ENCODE measurements around the gene TPRKB.
A peak's percentile ranks its signal among the peaks of the same experiment; 100 is the strongest.
"Not testable (repeated sequence)": the region's sequence is repeated elsewhere in the genome, so short reads cannot be mapped to it uniquely, and the experiment has no call there.

The TPRKB gene

DNA sequence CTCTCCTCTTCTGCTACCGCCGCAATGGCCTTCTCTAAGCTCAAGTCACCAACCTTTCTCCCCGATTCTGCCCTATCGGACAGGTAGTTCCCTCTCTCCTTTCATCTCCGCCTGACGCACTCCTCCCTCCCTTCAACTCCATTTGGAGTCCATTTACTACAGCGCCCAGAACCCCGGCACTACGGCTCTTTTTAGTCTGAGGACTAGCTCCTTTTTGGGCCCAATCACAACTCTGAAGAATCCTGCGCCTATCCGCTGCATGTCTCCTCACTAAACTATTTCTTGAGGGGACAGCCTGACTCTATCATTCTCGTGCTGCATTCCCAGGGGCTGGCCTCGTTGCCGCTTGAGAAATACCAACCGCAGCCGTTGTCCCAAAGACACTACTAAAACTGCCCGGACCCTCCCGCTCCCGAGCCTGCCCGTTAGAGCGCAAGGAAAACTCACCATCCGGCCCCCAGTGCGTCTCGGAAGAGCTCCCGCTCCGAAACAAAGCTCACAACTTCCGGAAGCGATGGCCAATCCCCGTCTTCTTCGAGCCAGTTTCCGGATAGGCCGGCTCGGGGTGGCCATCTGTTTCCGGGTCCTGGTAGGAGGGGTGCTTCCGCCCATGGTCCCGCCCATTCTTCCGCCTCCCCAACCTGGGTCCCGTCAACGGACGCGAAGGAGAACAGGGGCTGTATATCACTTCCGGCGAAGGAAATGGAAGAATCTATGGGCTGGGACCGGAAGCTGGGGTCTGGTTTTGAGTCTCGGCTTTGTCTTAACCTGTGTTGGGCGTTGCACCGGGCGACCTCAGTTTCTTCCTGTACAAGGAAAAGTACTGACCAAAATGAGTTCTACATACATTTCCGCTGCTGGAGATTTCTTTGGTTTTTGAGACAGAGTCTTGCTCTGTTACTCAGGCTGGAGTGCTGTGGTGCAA, at the start of gene TPRKB:
Gene TPRKB (minus strand): TSS at position 491 of the 925 bp plus-strand sequence. CDS start 2,776 bp downstream, outside the sequence.
- DNase-seq (ENCODE audit: low spot score) = peak; percentile 99

DNA sequence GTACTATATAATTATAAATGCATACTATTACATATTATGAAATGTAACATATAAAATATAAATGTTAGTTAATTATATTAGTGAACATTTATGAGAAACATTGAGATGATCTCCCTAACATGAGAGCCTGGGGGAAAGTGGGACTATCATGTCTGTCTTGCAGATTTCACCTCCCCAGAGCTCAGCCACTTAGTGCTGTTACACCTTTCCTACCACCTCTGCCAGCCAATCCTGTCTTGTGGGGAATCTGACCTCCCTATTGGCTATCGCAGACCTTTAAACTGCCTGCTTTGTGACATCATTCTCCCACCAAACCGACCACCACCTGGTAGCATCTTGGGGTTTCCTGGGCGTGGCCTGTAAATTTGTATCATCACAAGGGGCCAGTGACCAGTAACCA, 46.7 kb upstream of the TPRKB start, which contains the start of gene C2orf78:
Gene C2orf78 (plus strand): TSS at position 301 of the 400 bp plus-strand sequence. CDS start 127 bp downstream, outside the sequence.
- not testable (repeated sequence) for DNase-seq (ENCODE audit: low spot score)

DNA sequence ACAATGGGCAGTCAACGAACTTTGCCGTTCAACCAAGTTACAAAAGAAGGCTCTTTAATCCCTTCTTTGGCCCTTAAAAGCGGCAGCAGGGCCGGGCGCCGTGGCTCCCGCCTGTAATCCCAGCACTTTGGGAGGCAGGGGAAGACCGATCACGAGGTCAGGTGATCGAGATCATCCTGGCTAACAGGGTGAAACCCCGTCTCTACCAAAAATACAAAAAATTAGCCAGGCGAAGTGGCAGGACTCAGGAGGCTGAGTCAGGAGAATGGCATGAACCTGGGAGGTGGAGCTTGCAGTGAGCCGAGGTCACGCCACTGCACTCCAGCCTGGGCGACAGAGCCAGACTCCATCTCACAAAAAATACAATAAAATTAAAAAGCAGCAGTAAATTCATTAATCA, 46.3 kb upstream of the TPRKB start:
- not testable (repeated sequence) for DNase-seq (ENCODE audit: low spot score)

DNA sequence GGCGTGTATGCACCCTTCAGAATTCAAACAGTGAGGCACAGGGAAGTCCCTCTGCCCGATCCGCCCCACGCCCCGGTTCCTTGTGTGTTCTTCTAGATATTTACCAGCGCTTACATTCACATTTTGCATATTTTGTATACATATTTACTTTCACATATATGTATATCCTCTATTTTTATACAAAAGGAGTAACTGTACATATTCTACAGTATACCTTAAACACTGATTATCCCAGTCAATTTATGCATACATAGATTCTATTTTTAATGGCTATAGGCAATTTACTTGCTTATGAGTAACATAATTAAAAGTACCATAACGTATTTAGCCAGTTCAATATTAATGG, 43.1 kb upstream of the TPRKB start:
- DNase-seq (ENCODE audit: low spot score) = no peak

DNA sequence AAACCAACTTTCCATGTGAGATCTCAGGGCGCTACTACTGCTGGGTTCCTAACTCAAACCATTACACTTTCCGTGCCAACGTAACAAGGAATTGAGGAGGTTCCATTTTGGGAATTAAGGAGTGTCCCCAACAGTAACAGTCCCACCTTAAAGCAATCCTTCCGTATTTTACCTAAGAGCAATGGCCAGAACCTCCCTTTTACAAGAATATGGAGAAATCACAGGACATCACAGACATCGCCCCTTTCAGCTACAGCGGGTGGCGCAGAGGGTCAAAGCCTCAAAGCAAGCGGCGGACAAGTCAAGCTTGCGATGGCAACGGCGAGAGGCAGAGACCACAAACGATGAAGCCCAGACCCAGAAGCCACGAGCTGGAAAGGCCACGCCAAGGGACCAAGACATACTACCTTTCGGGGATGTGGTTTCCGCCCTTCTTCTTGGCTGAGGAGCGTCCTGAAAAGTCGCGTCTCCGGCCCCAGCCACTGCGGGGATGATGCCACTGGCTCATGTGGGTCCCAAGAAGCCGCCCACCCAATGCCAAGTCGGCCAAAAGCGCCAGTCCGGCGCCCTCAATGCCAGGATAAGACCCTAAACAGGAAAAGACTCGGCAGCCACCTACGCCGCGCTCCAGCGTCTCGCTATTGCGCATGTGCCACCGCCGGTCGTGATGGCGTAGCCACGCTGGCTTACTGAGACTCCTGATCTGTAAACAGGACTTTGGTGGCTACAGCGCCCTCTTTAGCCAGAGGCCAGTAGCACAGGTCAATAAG, 42.5 kb upstream of the TPRKB start, which contains the start of gene DUSP11:
Gene DUSP11 (minus strand): TSS at position 637 of the 770 bp plus-strand sequence. CDS start 129 bp downstream, at position 508.
- peak; percentile 96 for DNase-seq (ENCODE audit: low spot score)

DNA sequence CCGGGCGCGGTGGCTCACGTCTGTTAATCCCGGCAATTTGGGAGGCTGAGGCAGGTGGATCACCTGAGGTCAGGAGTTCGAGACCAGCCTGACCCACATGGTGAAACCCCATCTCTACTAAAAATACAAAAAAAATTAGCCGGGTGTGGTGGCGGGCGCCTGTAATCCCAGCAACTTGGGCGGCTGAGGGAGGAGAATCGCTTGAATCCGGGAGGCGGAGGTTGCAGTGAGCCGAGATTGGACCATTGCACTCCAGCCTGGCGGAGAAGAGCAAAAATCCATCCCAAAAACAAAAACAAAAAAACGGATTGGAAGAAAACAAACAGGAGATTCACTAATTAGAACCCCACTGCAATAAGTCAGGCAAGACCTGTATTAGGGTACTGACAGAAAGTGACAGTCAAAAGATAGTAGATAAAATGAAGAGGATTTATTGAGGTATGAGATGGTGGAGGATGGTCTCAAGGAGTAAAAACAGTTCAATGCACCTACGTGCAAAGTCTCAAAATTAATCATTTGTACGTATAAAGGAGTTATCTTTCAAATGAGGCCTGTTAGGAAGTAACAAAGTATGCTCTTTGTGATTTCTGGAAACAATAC, 41.8 kb upstream of the TPRKB start:
- not testable (repeated sequence) for DNase-seq (ENCODE audit: low spot score)

GRCh38 chr2:73776869-73777519, 39.8 kb upstream of the TPRKB start:
- no peak for DNase-seq (ENCODE audit: low spot score)

GRCh38 chr2:73776381-73776780, 39.2 kb upstream of the TPRKB start:
- DNase-seq (ENCODE audit: low spot score) = no peak

DNA sequence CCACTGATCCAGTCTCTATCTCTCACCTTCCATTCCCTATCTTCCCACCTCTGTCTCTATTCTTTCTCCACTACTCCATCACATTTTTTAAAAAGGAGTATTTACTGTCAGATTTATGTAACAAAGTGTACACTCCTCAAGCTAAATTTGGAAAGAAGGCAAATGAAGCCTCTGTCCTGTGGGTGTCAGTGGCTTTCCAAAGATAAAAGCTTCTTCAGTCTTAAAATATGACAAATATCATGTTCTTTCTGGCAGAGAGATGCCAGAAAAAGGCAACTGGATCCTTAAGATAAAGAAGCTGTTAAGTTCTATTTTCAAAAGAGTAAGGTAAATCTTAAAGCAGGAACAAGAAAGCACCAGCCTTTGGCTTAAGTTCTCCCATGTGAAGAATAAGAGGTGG, 35.7 kb upstream of the TPRKB start:
- no peak for DNase-seq (ENCODE audit: low spot score)

GRCh38 chr2:73770725-73771124, 33.6 kb upstream of the TPRKB start:
- DNase-seq (ENCODE audit: low spot score) = no peak

GRCh38 chr2:73766994-73767393, 29.8 kb upstream of the TPRKB start:
- no peak for DNase-seq (ENCODE audit: low spot score)

- no peak for DNase-seq (ENCODE audit: low spot score)
Observed at GRCh38 chr2:73766349-73766748, 29.2 kb upstream of the TPRKB start.

GRCh38 chr2:73764945-73765344, 27.8 kb upstream of the TPRKB start:
- no peak for DNase-seq (ENCODE audit: low spot score)

- DNase-seq (ENCODE audit: low spot score) = no peak
Observed at GRCh38 chr2:73762571-73762970, 25.4 kb upstream of the TPRKB start.

GRCh38 chr2:73759904-73760303, 22.8 kb upstream of the TPRKB start:
- no peak for DNase-seq (ENCODE audit: low spot score)

DNA sequence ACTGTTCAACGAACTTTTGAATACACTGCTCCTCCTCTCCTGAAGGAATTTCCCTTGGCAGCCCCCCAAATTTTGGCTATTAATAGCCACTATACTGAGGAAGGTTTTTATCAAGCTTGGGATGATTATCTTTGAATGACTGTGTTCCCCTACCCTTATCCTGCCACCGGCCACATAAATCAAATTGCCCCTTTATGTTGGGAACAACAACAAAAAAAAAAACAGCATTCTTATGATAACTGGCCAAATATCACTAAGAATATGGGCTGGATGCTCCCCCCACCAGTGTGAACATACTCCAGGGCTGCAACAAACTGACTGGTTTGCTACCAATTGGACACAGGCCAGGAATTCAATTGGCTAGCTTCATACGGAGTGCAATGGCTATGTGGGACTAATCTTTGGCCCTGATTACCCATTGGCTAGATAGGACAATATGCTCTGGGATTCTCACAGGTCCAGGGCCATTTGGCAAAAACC, 22.2 kb upstream of the TPRKB start:
- DNase-seq (ENCODE audit: low spot score) = no peak

- not testable (repeated sequence) for DNase-seq (ENCODE audit: low spot score)
Observed at GRCh38 chr2:73754332-73754731, 17.2 kb upstream of the TPRKB start.

DNA sequence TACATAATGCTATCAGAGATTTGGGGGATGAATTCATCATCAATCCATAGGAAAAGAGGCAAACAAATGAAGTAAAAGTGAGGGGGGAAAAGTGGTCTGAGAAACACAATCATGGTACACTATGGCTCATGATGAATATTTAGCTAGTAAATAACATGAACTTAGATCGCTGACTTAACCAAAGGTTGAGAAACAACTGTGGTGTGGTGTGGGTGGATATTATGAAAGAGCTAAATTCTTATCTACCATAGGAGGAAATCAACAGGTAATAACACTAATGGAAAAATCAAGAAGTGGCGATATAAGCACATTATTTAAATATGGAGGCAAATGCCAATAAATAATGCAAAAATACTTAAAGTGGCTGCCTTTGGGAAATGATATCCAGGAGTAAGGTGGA, 12.2 kb upstream of the TPRKB start:
- no peak for DNase-seq (ENCODE audit: low spot score)

DNA sequence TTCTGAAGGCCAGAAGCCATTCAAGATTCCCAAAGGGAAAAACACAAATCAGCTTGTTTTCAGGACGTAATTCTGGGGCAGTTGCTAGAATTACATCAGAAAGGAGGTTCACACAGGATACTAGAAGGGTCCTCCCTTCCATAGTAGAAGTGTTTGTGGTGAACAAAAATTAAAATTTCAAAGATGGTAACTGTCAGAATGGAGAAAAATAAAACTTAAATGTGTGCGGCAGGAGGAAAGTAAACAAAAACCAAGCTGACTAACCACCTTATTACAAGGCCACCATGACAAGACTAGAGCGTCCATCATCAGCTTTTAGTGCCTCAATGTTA, 9.7 kb upstream of the TPRKB start:
- DNase-seq (ENCODE audit: low spot score) = no peak

- DNase-seq (ENCODE audit: low spot score) = peak; percentile 25
Observed at GRCh38 chr2:73746015-73746876, 9.1 kb upstream of the TPRKB start.

DNA sequence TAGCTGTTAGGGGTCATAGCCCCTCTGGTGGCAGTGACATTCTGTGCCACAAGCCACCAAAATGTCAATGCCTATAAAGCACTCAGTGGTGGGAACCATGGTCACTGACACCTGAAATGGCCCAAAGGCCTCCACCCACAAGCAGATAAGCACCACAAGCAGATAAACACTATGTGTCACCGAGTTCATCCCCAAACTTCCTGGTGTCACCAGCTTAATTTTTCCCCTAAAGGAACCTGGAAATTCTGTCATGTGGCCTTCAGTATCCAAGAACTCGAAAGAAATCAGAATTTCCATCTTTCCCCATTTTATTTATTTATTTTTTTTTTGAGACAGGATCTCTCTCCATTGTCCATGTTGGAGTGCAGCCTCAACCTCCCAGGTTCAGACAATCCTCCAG, 3.6 kb upstream of the TPRKB start:
- no peak for DNase-seq (ENCODE audit: low spot score)
